Stimulated activated CD4-positive, alpha-beta T cell treated with anti-CD3 and anti-CD28 coated beads, Interleukin-1b, Interleukin-23, amount 100 ng/mL, for 24 hours (primary cell): Measurements from ENCODE around the gene BCL11B.

Experiments used
- DNase-seq, 4 experiments: peaks; one replicate each; pipeline ENCODE4 v3.0.0-alpha.2; 2020; ENCODE audit warnings: low read depth in 4 of 4, low spot score in 1 of 4

BCL11B gene

GRCh38 chr14:99168330-99168729 lies 103.7 kb downstream of the BCL11B start:
- no peak for DNase-seq

GRCh38 chr14:99166506-99166905 lies 105.5 kb downstream of the BCL11B start:
- DNase-seq, result no peak

- no peak for DNase-seq
These were observed 107.3 kb downstream of the BCL11B start for GRCh38 chr14:99164712-99165111.

- no peak for DNase-seq
These were observed 108.6 kb downstream of the BCL11B start for GRCh38 chr14:99163446-99163845.

GRCh38 chr14:99159341-99160340 lies 112.4 kb downstream of the BCL11B start:
- no peak for DNase-seq

- no peak for DNase-seq
These were observed 113.3 kb downstream of the BCL11B start for GRCh38 chr14:99158646-99159165.

GRCh38 chr14:99158150-99158549 lies 113.8 kb downstream of the BCL11B start:
- no peak for DNase-seq

- DNase-seq, result no peak
These were observed 114.3 kb downstream of the BCL11B start for GRCh38 chr14:99157676-99158075.

- no peak for DNase-seq
These were observed 114.8 kb downstream of the BCL11B start for GRCh38 chr14:99157246-99157645.

GRCh38 chr14:99156814-99157213 lies 115.2 kb downstream of the BCL11B start:
- no peak for DNase-seq

GRCh38 chr14:99156090-99156425 lies 115.9 kb downstream of the BCL11B start:
- no peak for DNase-seq

- DNase-seq, result no peak
These were observed 116.6 kb downstream of the BCL11B start for GRCh38 chr14:99155173-99156089.

GRCh38 chr14:99150236-99150635 lies 121.8 kb downstream of the BCL11B start:
- no peak for DNase-seq

- DNase-seq, result no peak
These were observed 123.0 kb downstream of the BCL11B start for GRCh38 chr14:99148861-99149610.

- no peak for DNase-seq
These were observed 123.9 kb downstream of the BCL11B start for GRCh38 chr14:99148131-99148530.

GRCh38 chr14:99147366-99147740 lies 124.6 kb downstream of the BCL11B start:
- no peak for DNase-seq

GRCh38 chr14:99146616-99147365 lies 125.2 kb downstream of the BCL11B start:
- DNase-seq, result no peak

GRCh38 chr14:99145307-99145706 lies 126.7 kb downstream of the BCL11B start:
- DNase-seq, result no peak

GRCh38 chr14:99143793-99144192 lies 128.2 kb downstream of the BCL11B start:
- no peak for DNase-seq

- no peak for DNase-seq
These were observed 128.9 kb downstream of the BCL11B start for GRCh38 chr14:99143126-99143525.
